GM12873 (cell line): ENCODE measurements around the gene LIPG.

Source experiments
- TF ChIP-seq, protein P1 (sequence below): IDR thresholded peaks from 2 replicates; pipeline ENCODE4 v1.5.1; 2012; ENCODE audit warnings: low read depth, mild to moderate bottlenecking, moderate library complexity, low read length, control low read depth; ENCODE audit not compliant: insufficient read depth; ENCODE audit errors: missing control alignments

The LIPG gene

DNA sequence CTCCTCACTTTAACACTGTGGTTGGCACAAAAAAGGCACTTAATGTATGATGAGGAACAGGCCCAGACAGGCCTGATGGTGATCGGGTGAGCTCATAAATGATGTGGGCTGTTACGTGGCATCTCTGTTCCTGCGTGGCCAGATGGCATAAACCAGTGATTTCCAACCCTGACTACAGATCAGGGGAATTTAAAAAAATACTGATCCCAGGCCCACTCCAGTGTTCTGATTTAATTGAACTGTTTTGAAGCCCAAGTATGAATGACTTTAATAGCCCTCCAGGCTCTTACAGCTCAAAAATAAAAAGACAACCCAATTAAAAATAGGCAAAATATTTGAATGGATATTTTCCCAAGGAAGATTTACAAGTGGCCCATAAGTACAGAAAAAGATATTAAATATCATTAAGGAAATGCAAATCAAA, 48.2 kb downstream of the LIPG start:
- TF ChIP-seq, protein P1, sequence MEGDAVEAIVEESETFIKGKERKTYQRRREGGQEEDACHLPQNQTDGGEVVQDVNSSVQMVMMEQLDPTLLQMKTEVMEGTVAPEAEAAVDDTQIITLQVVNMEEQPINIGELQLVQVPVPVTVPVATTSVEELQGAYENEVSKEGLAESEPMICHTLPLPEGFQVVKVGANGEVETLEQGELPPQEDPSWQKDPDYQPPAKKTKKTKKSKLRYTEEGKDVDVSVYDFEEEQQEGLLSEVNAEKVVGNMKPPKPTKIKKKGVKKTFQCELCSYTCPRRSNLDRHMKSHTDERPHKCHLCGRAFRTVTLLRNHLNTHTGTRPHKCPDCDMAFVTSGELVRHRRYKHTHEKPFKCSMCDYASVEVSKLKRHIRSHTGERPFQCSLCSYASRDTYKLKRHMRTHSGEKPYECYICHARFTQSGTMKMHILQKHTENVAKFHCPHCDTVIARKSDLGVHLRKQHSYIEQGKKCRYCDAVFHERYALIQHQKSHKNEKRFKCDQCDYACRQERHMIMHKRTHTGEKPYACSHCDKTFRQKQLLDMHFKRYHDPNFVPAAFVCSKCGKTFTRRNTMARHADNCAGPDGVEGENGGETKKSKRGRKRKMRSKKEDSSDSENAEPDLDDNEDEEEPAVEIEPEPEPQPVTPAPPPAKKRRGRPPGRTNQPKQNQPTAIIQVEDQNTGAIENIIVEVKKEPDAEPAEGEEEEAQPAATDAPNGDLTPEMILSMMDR, result no peak

DNA sequence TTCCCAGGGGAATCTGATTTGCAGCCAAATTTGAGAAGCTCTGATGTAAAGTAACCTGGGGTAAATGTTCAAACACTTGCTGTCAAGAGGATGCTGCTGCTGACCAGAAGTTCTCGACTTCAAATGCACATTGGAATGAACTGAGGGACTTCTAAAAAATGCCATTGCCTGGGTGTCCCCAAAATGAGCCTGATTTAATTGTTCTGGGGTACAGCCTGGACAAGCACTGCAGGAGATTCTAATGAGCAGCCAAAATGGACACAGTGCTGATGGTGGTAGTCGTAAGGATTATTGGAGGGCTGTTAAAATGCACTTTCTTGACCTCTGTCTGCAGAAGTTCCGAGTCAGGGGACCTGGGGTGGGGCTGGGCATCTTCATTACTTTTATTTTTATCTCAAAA, 49.5 kb downstream of the LIPG start:
- TF ChIP-seq, protein P1, result no peak

DNA sequence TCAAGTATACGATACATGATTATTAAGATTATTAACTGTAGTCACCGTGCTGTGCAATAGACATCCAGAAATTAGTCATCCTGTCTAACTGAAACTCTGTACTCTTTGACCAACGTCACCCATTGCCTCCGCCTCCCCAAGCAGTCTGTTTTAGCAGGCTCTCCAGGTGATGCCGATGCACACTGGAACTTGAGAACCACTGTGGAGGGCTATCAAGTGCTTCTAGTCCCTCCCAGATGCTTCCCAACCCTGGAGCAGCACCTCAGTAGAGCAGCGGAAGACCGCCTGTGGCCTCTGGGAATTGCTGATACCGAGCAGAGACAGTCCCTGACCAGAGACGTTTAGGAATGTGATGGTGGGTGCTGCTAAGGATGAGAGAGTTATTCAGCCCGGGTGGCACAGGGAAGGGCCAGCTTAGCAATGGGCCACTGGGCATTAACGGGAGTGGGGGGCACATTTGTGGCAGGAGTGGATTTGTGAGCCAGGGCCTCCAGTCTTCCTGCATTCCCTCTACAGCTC, 50.7 kb downstream of the LIPG start:
- TF ChIP-seq, protein P1, result no peak

DNA sequence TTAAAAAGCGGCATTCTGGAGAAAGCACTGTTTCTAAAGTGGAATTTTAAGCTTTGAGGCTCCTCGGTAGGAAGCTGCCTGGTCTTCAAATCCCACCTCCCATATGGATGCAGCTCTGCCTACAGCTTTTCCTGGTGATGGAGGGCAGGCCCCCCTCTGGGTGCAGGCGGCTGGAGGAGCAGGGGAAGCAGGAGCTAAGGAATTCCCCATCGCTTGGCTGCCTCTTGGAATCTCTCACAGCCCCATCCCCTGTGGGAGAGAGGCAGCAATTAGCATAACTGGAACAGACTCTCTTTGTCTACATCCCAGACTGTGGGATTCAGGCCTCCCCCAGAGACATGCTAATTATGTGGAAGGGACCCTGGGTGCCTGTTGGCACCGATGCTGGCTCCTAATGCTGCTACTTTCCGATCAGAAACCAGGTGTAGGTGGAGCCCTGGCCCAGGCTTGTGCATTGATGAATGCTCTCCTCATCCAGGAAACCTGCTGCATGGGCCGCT, 51.3 kb downstream of the LIPG start:
- TF ChIP-seq, protein P1, result no peak

DNA sequence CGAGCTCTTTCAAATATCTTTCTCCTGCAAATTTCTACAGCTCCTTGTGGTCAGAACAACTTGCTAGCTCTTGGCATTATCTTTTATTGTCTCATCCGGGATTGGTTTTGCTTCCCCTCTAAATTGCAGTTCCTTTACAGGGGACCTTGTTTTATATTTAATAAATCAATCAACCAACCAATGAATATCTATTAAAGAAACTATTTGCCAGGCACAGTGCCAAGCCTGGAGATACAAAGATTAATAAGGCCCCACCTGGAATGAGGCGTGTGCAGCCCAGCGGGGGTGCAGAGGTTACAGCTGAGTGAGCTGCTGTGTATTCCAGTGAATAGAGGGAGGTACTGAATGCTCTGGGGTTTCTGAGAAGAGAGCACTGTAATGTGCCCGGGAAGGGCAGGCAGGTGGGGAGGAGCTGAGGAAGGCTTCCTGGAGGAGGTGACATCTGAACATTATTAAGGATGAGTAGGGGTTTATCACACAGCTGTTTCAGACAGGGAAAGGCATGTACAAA, 51.8 kb downstream of the LIPG start:
- TF ChIP-seq, protein P1, result no peak

DNA sequence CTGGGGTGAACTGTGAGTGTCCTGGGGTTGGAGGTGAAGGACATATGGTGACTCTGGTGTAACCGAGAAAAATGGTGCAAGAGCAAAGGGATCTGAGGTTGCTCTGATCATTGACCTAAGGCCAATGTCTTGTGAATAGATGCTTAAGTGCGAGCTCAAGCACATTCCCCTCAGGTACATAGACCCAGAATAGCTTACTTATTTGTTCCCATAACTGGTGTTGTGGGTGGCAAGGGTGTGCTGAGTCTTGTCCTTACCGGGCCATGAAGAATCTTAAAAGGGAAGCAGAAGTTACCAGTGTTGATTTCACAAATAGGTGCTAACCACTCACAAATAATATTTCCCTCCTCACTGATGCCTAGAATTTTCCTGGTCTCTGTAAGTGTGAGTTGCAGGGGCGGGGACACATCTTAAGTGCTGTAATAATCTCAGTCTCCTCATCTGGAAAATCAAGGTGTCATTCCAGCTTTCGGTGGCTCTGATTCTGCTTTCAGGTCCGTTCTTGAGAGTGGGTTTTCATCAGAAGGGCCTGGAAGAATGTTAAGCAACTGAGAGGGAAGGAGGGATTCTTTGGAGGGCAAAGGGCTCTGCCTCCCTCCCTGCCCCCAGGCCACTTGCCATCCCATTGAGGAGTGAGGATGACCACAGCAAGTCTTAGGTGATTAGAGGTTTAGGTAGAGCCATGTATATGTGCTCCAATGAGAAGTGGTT, 54.9 kb downstream of the LIPG start:
- TF ChIP-seq, protein P1, result no peak

DNA sequence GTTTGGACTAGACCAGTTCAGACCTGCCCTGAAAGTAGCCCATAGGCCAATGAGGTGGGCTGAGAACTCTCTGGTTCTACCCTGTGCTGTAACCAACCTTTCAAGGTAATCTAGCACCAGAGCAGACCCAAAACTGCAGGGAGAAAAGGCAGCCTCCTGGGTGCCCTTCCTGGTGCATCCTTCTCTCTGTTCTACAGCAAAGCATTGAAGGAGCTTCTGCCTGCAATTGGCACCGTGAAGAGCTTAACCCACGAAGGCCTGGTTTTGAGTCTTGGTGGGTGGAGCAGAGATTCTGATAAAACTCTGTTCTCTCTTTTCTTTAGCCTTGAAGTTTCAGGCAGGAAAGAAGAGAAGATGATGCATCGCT, 55.5 kb downstream of the LIPG start:
- TF ChIP-seq, protein P1, result no peak
